H1 (cell line): ENCODE results near the gene UPB1. TPM values are rescaled to one million over a fixed set of nuclear protein-coding genes. Genes with fewer than 3 reads are reported as not detected.

Source experiments
- CTCF ChIA-PET: fragments of 300-600 bp; sonication (Branson Sonifier 250); formaldehyde crosslinking; loops from one replicate; lab custom pipeline; 2021; ENCODE audit not compliant: partially characterized antibody; lab: Charles Lee
- POLR2A ChIA-PET: fragments of 300-600 bp; sonication (Branson Sonifier 250); formaldehyde crosslinking; loops from one replicate; lab custom pipeline; 2021; ENCODE audit warnings: inconsistent platforms; ENCODE audit not compliant: partially characterized antibody; lab: Charles Lee
- DNase-seq, 2 experiments: peaks; one replicate each; pipeline versions ENCODE4 v3.0.0 to v3.0.0-alpha.2; 2010 to 2022; ENCODE audit warnings: low spot score in 2 of 2, low read depth in 1 of 2, mixed read lengths in 1 of 2
- FAIRE-seq: peaks from 2 replicates; lab custom pipeline; 2011; peaks lifted over from hg19 to GRCh38; lab: Jason Lieb, UNC
- H2AFZ ChIP-seq: 2 replicates; pipeline ENCODE4 v1.8.1; 2012; ENCODE audit warnings: low read length, inconsistent platforms
- H2AK5ac ChIP-seq: 2 replicates; pipeline ENCODE4 v1.6.1; 2013; ENCODE audit warnings: low read depth, low read length
- H2BK120ac ChIP-seq: replicated peaks from 2 replicates; pipeline ENCODE3; 2013; ENCODE audit warnings: low read depth, low read length, inconsistent platforms
- H2BK12ac ChIP-seq: 2 replicates; pipeline ENCODE4 v1.6.1; 2013; ENCODE audit warnings: low read depth, low read length
- H2BK15ac ChIP-seq: 2 replicates; pipeline ENCODE4 v1.6.1; 2013; ENCODE audit warnings: low read length
- H2BK20ac ChIP-seq: 2 replicates; pipeline ENCODE4 v1.6.1; 2013; ENCODE audit warnings: low read length
- H2BK5ac ChIP-seq: 2 replicates; pipeline ENCODE4 v1.6.1; 2013; ENCODE audit warnings: low read depth, low read length
- H3K14ac ChIP-seq: 2 replicates; pipeline ENCODE4 v1.6.1; 2013; ENCODE audit warnings: inconsistent platforms; ENCODE audit not compliant: insufficient read length
- H3K18ac ChIP-seq: 2 replicates; pipeline ENCODE4 v1.6.1; 2013; ENCODE audit warnings: low read length; ENCODE audit errors: extremely low read depth
- H3K23ac ChIP-seq: 2 replicates; pipeline ENCODE4 v1.6.1; 2013; ENCODE audit warnings: inconsistent platforms; ENCODE audit not compliant: insufficient read length
- H3K23me2 ChIP-seq: 2 replicates; pipeline ENCODE4 v1.6.1; 2013; ENCODE audit warnings: low read depth, low read length
- H3K27ac ChIP-seq: 2 replicates; pipeline ENCODE4 v1.6.1; 2011; ENCODE audit warnings: low read depth, low read length, inconsistent platforms
- H3K27me3 ChIP-seq, 4 experiments: replicated peaks in 1 of 4; 1 replicate in 1 of 4; 2 replicates in 3 of 4; pipeline versions ENCODE4 v1.6.1 to v1.8.1; 2011 to 2013; ENCODE audit warnings: low read length in 3 of 4, mild to moderate bottlenecking in 3 of 4, inconsistent platforms in 2 of 4, mixed read lengths in 2 of 4, moderate library complexity in 1 of 4; ENCODE audit not compliant: control insufficient read depth in 3 of 4, insufficient read depth in 3 of 4; ENCODE audit errors: extremely low read depth in 1 of 4
- H3K36me3 ChIP-seq, 4 experiments: 2 replicates each; pipeline versions ENCODE4 v1.6.1 to v1.8.1; 2011 to 2013; ENCODE audit warnings: mild to moderate bottlenecking in 4 of 4, low read length in 3 of 4, moderate library complexity in 2 of 4, control low read depth in 1 of 4, inconsistent platforms in 1 of 4; ENCODE audit not compliant: insufficient read depth in 4 of 4, control insufficient read depth in 2 of 4
- H3K4ac ChIP-seq: replicated peaks from 2 replicates; pipeline ENCODE3; 2013; ENCODE audit warnings: low read length, low read depth, mixed read lengths, inconsistent platforms; ENCODE audit not compliant: insufficient read length
- H3K4me1 ChIP-seq, 4 experiments: replicated peaks in 1 of 4; 1 replicate in 1 of 4; 2 replicates in 3 of 4; pipeline versions ENCODE4 v1.6.1 to v1.8.1; 2011 to 2013; ENCODE audit warnings: low read length in 3 of 4, inconsistent platforms in 2 of 4, mixed read lengths in 1 of 4; ENCODE audit not compliant: insufficient read depth in 4 of 4, control insufficient read depth in 3 of 4
- H3K4me2 ChIP-seq, 2 experiments: 2 replicates each; pipeline versions ENCODE4 v1.6.1 to v1.8.1; 2011 to 2013; ENCODE audit warnings: low read depth in 2 of 2, low read length in 2 of 2, control low read depth in 1 of 2, inconsistent platforms in 1 of 2, mild to moderate bottlenecking in 1 of 2; ENCODE audit not compliant: insufficient read depth in 1 of 2
- H3K4me3 ChIP-seq, 4 experiments: fragments of 200-600, 300-600 bp in 1 of 4; sonication (generic), shearing (Covaris generic), sonication (Bioruptor Twin) in 1 of 4; 2 replicates each; pipeline versions ENCODE4 v1.5.1 to v1.8.1; 2011 to 2016; ENCODE audit warnings: low read length in 4 of 4, low read depth in 3 of 4, control low read depth in 2 of 4, inconsistent platforms in 2 of 4, mild to moderate bottlenecking in 2 of 4, mixed read lengths in 1 of 4, moderate library complexity in 1 of 4; ENCODE audit not compliant: insufficient read depth in 2 of 4; ENCODE audit errors: extremely low read depth in 1 of 4
- H3K56ac ChIP-seq: replicated peaks from 2 replicates; pipeline ENCODE3; 2013; ENCODE audit warnings: low read depth, mild to moderate bottlenecking, mixed read lengths, low read length, inconsistent platforms; ENCODE audit not compliant: insufficient read length
- H3K79me1 ChIP-seq: 2 replicates; pipeline ENCODE4 v1.6.1; 2013; ENCODE audit warnings: low read depth, low read length, control low read depth
- H3K79me2 ChIP-seq, 2 experiments: 2 replicates each; pipeline versions ENCODE4 v1.6.1 to v1.8.1; 2012 to 2013; ENCODE audit warnings: low read length in 2 of 2, mild to moderate bottlenecking in 2 of 2, inconsistent platforms in 1 of 2; ENCODE audit not compliant: insufficient read depth in 2 of 2, control insufficient read depth in 1 of 2
- H3K9ac ChIP-seq, 4 experiments: replicated peaks in 1 of 4; 1 replicate in 1 of 4; 2 replicates in 3 of 4; pipeline versions ENCODE4 v1.6.1 to v1.8.1; 2011 to 2013; ENCODE audit warnings: low read depth in 3 of 4, low read length in 3 of 4, control low read depth in 2 of 4, mild to moderate bottlenecking in 2 of 4, moderate library complexity in 2 of 4, inconsistent platforms in 1 of 4; ENCODE audit errors: extremely low read depth in 1 of 4
- H3K9me3 ChIP-seq, 2 experiments: 2 replicates each; pipeline versions ENCODE4 v1.6.1 to v1.8.1; 2012 to 2013; ENCODE audit warnings: mild to moderate bottlenecking in 2 of 2, moderate library complexity in 2 of 2, control low read depth in 1 of 2, inconsistent platforms in 1 of 2, low read depth in 1 of 2, low read length in 1 of 2, mixed read lengths in 1 of 2; ENCODE audit not compliant: insufficient read depth in 2 of 2
- H4K20me1 ChIP-seq, 2 experiments: replicated peaks in 1 of 2; 2 replicates each; pipeline versions ENCODE3 to v1.8.1; 2011 to 2013; ENCODE audit warnings: inconsistent platforms in 2 of 2, low read length in 2 of 2, mild to moderate bottlenecking in 1 of 2; ENCODE audit not compliant: insufficient read depth in 2 of 2, control insufficient read depth in 1 of 2
- H4K5ac ChIP-seq: 2 replicates; pipeline ENCODE4 v1.6.1; 2013; ENCODE audit warnings: low read length, low read depth, mixed read lengths, inconsistent platforms; ENCODE audit not compliant: insufficient read length
- H4K8ac ChIP-seq: 2 replicates; pipeline ENCODE4 v1.8.0; 2013; ENCODE audit warnings: mild to moderate bottlenecking, moderate library complexity, low read length, inconsistent platforms; ENCODE audit not compliant: insufficient read depth; ENCODE audit errors: extremely low read depth
- H4K91ac ChIP-seq: replicated peaks from 2 replicates; pipeline ENCODE3; 2013; ENCODE audit warnings: low read length, mixed read lengths, inconsistent platforms; ENCODE audit not compliant: insufficient read length
- CBX8 ChIP-seq: fragments of 300-800, 300-1000 bp; sonication (generic); IDR thresholded peaks from 2 replicates; pipeline ENCODE4 v1.7.1; 2016; ENCODE audit warnings: low read depth, low read length, borderline replicate concordance
- CTCF ChIP-seq, 3 experiments: IDR thresholded peaks; 1 replicate in 2 of 3; 2 replicates in 1 of 3; pipeline versions ENCODE4 v1.5.1 to v1.6.1; 2011; ENCODE audit warnings: low read length in 3 of 3, mild to moderate bottlenecking in 3 of 3, inconsistent platforms in 2 of 3, low read depth in 1 of 3, moderate library complexity in 1 of 3; ENCODE audit not compliant: insufficient read depth in 1 of 3; ENCODE audit errors: control extremely low read depth in 1 of 3
- EZH2 ChIP-seq: fragments of 200-600 bp; sonication (generic); IDR thresholded peaks from 2 replicates; pipeline ENCODE4 v1.7.1; 2012; ENCODE audit warnings: low read depth, mild to moderate bottlenecking, moderate library complexity, low read length, inconsistent platforms; ENCODE audit not compliant: severe bottlenecking
- SAP30 ChIP-seq: fragments of 300-600 bp; sonication (generic); IDR thresholded peaks from 2 replicates; pipeline ENCODE4 v1.7.1; 2012; ENCODE audit warnings: low read length, moderate library complexity, mild to moderate bottlenecking, inconsistent platforms; ENCODE audit not compliant: insufficient read depth, insufficient replicate concordance
- WGBS, 2 experiments: shearing (Covaris generic) in 1 of 2; methylation state at CpG; one replicate each; pipeline versions ENCODE4 v1.1.6 to v1.1.7; 2013 to 2015; ENCODE audit warnings: low lambda C conversion rate in 2 of 2, mixed read lengths in 2 of 2, inconsistent platforms in 1 of 2, low coverage in 1 of 2, missing lambda C conversion rate in 1 of 2; ENCODE audit not compliant: insufficient replicate concordance in 2 of 2, insufficient coverage in 1 of 2, insufficient read length in 1 of 2; ENCODE audit errors: extremely low coverage in 1 of 2, missing lambda C conversion rate in 1 of 2; 5-methylcytosine and 5-hydroxymethylcytosine counted together
- polyA plus RNA-seq, 7 experiments: library from polyadenylated mRNA; depleted of rRNA in 3 of 7; stranded (reverse) in 5 of 7; unstranded in 2 of 7; fragments of >200 nt in 5 of 7; fragments of 200-250 nt in 2 of 7; gene quantifications; 1 replicate in 5 of 7; 2 replicates in 1 of 7; 4 replicates in 1 of 7; pipeline versions ENCODE4 v1.2.1 to v1.2.3, GENCODE V29; 2011 to 2013; ENCODE audit warnings: missing spikeins in 2 of 7, mixed read lengths in 2 of 7
- total RNA-seq: library from RNA; stranded (reverse); fragmentation: NEBNext Ultra II Directional; extraction: Animal tissue kit (Norgen Biotek cat#: 25700); gene quantifications from 2 replicates; pipeline ENCODE4 v1.2.1, GENCODE V29; 2021

Gene UPB1
- total and polyA plus RNA-seq, 2 of the 8 experiments (the other 6 are each of a cell fraction or from before 2014, with no cell fraction given) = 0.09 TPM; not detected in 1

GRCh38 chr22:24543185-24543601, 48.1 kb downstream of the UPB1 start:
- no peak for TF ChIP-seq SAP30
- TF ChIP-seq CBX8 = no peak
- TF ChIP-seq EZH2 = no peak
- TF ChIP-seq CTCF (IDR thresholded peaks at IDR 0.05; ENCODE audit: control extremely low read depth in 1 of 3, insufficient read depth in 1 of 3, low read depth in 1 of 3, low read length in 3 of 3) = no peak
- H3K14ac ChIP-seq = no peak overlapping the region
- ChIA-PET CTCF (no interaction called here), POLR2A (no interaction called here)
- H3K56ac ChIP-seq = no peak overlapping the region
- FAIRE-seq (no peak), DNase-seq (no peak)
- no peak overlapping the region for H2BK12ac ChIP-seq
- no peak overlapping the region for H3K9ac ChIP-seq
- H3K79me1 ChIP-seq = no peaks in the 10 kb centered on the region
- H3K9me3 ChIP-seq = no peaks in the 10 kb centered on the region
- no peak overlapping the region for H2BK15ac ChIP-seq
- H2BK20ac ChIP-seq = no peak overlapping the region
- no peak overlapping the region for H4K91ac ChIP-seq
- H3K27ac ChIP-seq = no peak overlapping the region
- WGBS, 2 experiments = 91% methylated on average over 7 of the region's 7 CpGs; no CpG with 5 or more reads in 1 of the 2 experiments
- H4K5ac ChIP-seq = no peak overlapping the region
- no peak overlapping the region for H2AK5ac ChIP-seq
- H3K23me2 ChIP-seq = no peaks in the 10 kb centered on the region
- H3K79me2 ChIP-seq = no peaks in the 10 kb centered on the region
- H3K27me3 ChIP-seq = no peaks in the 10 kb centered on the region
- H2BK120ac ChIP-seq = no peak overlapping the region
- no peak overlapping the region; the same call in 1 of the 2 replicates for H2BK5ac ChIP-seq
- no peak overlapping the region for H3K4me2 ChIP-seq
- peaks cover 26 to 56% (median 41%) of the 10 kb centered on the region in 4 experiments for H3K36me3 ChIP-seq
- H2AFZ ChIP-seq = no peak overlapping the region
- H3K4me1 ChIP-seq = no peaks in the 10 kb centered on the region
- H3K18ac ChIP-seq = no peak overlapping the region
- H3K23ac ChIP-seq = no peak overlapping the region
- no peak overlapping the region for H4K8ac ChIP-seq
- peaks cover 0 to 11% of the 10 kb centered on the region in 2 experiments for H4K20me1 ChIP-seq
- no peak overlapping the region for H3K4me3 ChIP-seq
- H3K4ac ChIP-seq = no peak overlapping the region
